HG03045 (cell line): ENCODE measurements around the gene LMO2.
"Not testable (repeated sequence)": the region's sequence is repeated elsewhere in the genome, so short reads cannot be mapped to it uniquely, and the experiment has no call there.

Source experiments
- ATAC-seq: cut with Tn5 transposase; IDR thresholded peaks from one replicate; pipeline ENCODE4 v1.9.1; 2021; ENCODE audit warnings: mild to moderate bottlenecking, moderate library complexity; ENCODE audit not compliant: unreplicated experiment

Gene LMO2

GRCh38 chr11:33866936-33867335, 24.9 kb downstream of the LMO2 start:
- ATAC-seq = no peak

- no peak for ATAC-seq
These were observed 27.4 kb downstream of the LMO2 start for GRCh38 chr11:33864479-33864878.

GRCh38 chr11:33863418-33864172, 28.3 kb downstream of the LMO2 start:
- ATAC-seq = no peak

GRCh38 chr11:33861941-33862589, 29.8 kb downstream of the LMO2 start:
- no peak for ATAC-seq

- no peak for ATAC-seq
These were observed 30.5 kb downstream of the LMO2 start for GRCh38 chr11:33861386-33861785.

GRCh38 chr11:33860926-33861325, 30.9 kb downstream of the LMO2 start:
- ATAC-seq = no peak

- no peak for ATAC-seq
These were observed 32.6 kb downstream of the LMO2 start for GRCh38 chr11:33859306-33859705.

- ATAC-seq = no peak
These were observed 33.9 kb downstream of the LMO2 start for GRCh38 chr11:33857933-33858371.

- no peak for ATAC-seq
These were observed 36.4 kb downstream of the LMO2 start for GRCh38 chr11:33855500-33855899.

GRCh38 chr11:33848717-33849390, 43.0 kb downstream of the LMO2 start:
- no peak for ATAC-seq

GRCh38 chr11:33847251-33847650, 44.6 kb downstream of the LMO2 start:
- no peak for ATAC-seq

GRCh38 chr11:33844236-33844635, 47.6 kb downstream of the LMO2 start:
- no peak for ATAC-seq

- no peak for ATAC-seq
These were observed 48.9 kb downstream of the LMO2 start for GRCh38 chr11:33843018-33843417.

GRCh38 chr11:33842236-33842915, 49.5 kb downstream of the LMO2 start:
- no peak for ATAC-seq

GRCh38 chr11:33838234-33838633, 53.6 kb downstream of the LMO2 start:
- not testable (repeated sequence) for ATAC-seq

GRCh38 chr11:33837334-33837733, 54.5 kb downstream of the LMO2 start:
- ATAC-seq = not testable (repeated sequence)

GRCh38 chr11:33835143-33835878, 56.6 kb downstream of the LMO2 start:
- no peak for ATAC-seq

GRCh38 chr11:33832676-33833075, 59.2 kb downstream of the LMO2 start:
- ATAC-seq = no peak

GRCh38 chr11:33830903-33831648, 60.8 kb downstream of the LMO2 start:
- ATAC-seq = no peak
